OCI-LY3 (cell line): ENCODE results near the gene HTRA1.

Experiments
- H2AFZ ChIP-seq: fragments of 200-600, 300-600 bp; shearing (Covaris generic); 2 replicates; pipeline ENCODE4 v1.6.0; 2014; ENCODE audit warnings: antibody characterized with exemption, low read depth, low read length
- H3K27ac ChIP-seq: fragments of 200-600, 300-600 bp; sonication (generic); 2 replicates; pipeline ENCODE4 v1.5.1; 2014; ENCODE audit warnings: mild to moderate bottlenecking, low read length, moderate library complexity, mixed read lengths
- H3K27me3 ChIP-seq: fragments of 200-600, 300-600 bp; sonication (generic); 2 replicates; pipeline ENCODE4 v1.6.1; 2014; ENCODE audit warnings: low read depth, low read length, mixed read lengths
- H3K36me3 ChIP-seq: fragments of 200-600, 300-600 bp; sonication (generic); replicated peaks from 2 replicates; pipeline ENCODE3; 2014; ENCODE audit warnings: low read depth, low read length, mixed read lengths
- H3K4me1 ChIP-seq: fragments of 300-600, 200-600 bp; sonication (generic); 2 replicates; pipeline ENCODE4 v1.6.1; 2014; ENCODE audit warnings: low read length, mixed read lengths
- H3K4me2 ChIP-seq: fragments of 200-600, 300-600 bp; sonication (generic); 2 replicates; pipeline ENCODE4 v1.6.1; 2014; ENCODE audit warnings: low read length, mixed read lengths
- H3K4me3 ChIP-seq: fragments of 300-600, 200-600 bp; sonication (generic); 2 replicates; pipeline ENCODE4 v1.5.1; 2014; ENCODE audit warnings: antibody characterized with exemption, mild to moderate bottlenecking, low read length, moderate library complexity
- H3K79me2 ChIP-seq: fragments of 300-600, 200-600 bp; shearing (Covaris generic); 2 replicates; pipeline ENCODE4 v1.6.1; 2014; ENCODE audit warnings: mild to moderate bottlenecking, low read length, mixed read lengths
- H3K9ac ChIP-seq: fragments of 300-600, 200-600 bp; shearing (Covaris generic); 2 replicates; pipeline ENCODE4 v1.6.0; 2014; ENCODE audit warnings: mild to moderate bottlenecking, low read length, moderate library complexity
- H3K9me3 ChIP-seq: fragments of 200-600, 300-600 bp; shearing (Covaris generic); 2 replicates; pipeline ENCODE4 v1.6.1; 2014; ENCODE audit warnings: low read length, mixed read lengths; ENCODE audit not compliant: insufficient read depth
- H4K20me1 ChIP-seq: fragments of 200-600, 300-600 bp; sonication (generic); 2 replicates; pipeline ENCODE4 v1.6.1; 2016; ENCODE audit warnings: low read length, mixed read lengths; ENCODE audit not compliant: insufficient read depth
- CTCF ChIP-seq: fragments of 200-600, 300-600 bp; sonication (generic); IDR thresholded peaks from 2 replicates; pipeline ENCODE4 v1.5.1; 2014; ENCODE audit warnings: antibody characterized with exemption, low read length, low read depth
- EZH2phosphoT487 ChIP-seq: fragments of 200-600 bp; shearing (Covaris generic); IDR thresholded peaks from 2 replicates; pipeline ENCODE4 v1.6.1; 2018; ENCODE audit warnings: antibody characterized with exemption, mixed run types, low read depth

Gene HTRA1

GRCh38 chr10:122541541-122542002 is 80.2 kb downstream of the HTRA1 start:
- H3K4me2 ChIP-seq: no peak overlapping the region
- H3K27me3 ChIP-seq: no peaks in the 10 kb centered on the region; the same call in 1 of the 2 replicates
- no peaks in the 10 kb centered on the region for H3K4me1 ChIP-seq

DNA sequence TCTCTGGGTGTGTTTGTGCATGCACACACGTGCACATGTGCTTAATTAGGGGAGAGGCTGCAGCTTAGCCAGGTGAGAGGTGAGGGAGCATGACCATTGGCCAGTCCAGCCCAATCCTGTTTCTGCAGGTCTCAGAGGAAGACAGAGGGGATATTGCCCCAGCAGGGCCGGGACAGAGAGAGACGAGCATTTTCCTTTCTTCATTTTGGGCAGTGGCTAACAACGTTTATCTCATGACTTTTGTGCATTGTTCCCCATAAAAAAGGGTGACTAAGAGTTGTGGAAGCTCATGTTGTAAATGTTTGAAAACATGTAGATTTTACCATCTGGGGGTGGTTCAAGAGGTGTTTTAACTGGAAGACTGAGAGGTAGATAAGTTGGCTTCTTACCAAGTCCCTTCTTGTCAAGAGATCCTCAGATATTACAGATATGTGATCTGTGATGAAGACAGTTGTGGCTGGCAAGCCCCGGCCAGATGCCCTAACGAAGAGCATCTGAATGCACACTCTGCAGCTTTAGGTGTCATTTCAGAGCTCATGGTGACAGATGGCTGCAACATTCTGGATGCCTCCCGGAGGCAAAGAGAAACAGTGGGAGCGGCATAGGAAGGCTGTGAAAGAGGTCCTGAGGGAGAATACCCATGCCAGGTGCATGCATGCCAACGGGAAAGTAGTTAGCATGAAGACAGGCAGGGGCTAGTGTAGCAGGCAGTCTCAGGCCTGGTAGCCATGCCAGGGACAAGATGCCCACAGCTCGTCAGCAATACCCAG is 82.5 kb downstream of the HTRA1 start:
- H3K4me2 ChIP-seq: no peak overlapping the region
- H2AFZ ChIP-seq: no peak overlapping the region
- no peak for TF ChIP-seq CTCF
- TF ChIP-seq EZH2phosphoT487: no peak
- no peaks in the 10 kb centered on the region for H3K9me3 ChIP-seq
- H3K9ac ChIP-seq: no peak overlapping the region
- H3K79me2 ChIP-seq: no peaks in the 10 kb centered on the region
- no peaks in the 10 kb centered on the region for H4K20me1 ChIP-seq
- H3K27ac ChIP-seq: no peak overlapping the region
- no peaks in the 10 kb centered on the region for H3K36me3 ChIP-seq
- no peaks in the 10 kb centered on the region; the same call in 1 of the 2 replicates for H3K27me3 ChIP-seq
- H3K4me3 ChIP-seq: no peak overlapping the region
- H3K4me1 ChIP-seq: no peaks in the 10 kb centered on the region

More at GRCh38 chr10:122541541-122542002, 80.2 kb downstream of the HTRA1 start:
- Histone ChIP-seq H3K27ac (no peak overlapping the region), H3K9me3 (no peaks in the 10 kb centered on the region), H3K79me2 (no peaks in the 10 kb centered on the region), H3K4me3 (no peak overlapping the region), H3K36me3 (no peaks in the 10 kb centered on the region), H3K9ac (no peak overlapping the region), H4K20me1 (no peaks in the 10 kb centered on the region), H2AFZ (no peak overlapping the region)
- TF ChIP-seq EZH2phosphoT487 (no peak), CTCF (no peak)

DNA sequence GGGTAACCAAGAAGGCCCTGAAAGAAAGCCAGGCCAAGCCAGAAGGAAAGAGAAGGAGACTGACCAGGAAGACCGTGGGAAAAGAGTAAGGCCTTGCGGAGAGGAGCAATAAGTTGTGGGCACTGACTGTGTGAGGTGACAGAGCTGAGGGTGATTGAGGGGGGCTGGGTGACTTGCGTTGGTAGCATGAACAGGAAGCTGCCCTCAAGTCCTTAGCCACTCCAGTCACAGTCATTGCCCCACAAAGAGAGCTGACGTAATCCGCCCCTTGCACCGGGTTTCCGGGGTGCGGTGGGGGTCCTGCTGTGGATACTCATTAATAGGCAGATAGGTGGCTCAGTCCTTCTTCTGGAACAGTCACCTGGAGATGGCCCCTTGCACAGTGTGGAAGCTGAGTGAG is 83.1 kb downstream of the HTRA1 start:
- H3K27me3 ChIP-seq: no peaks in the 10 kb centered on the region; the same call in 1 of the 2 replicates
- H2AFZ ChIP-seq: no peak overlapping the region
- H3K4me1 ChIP-seq: no peaks in the 10 kb centered on the region
- no peak overlapping the region for H3K4me3 ChIP-seq
- no peak overlapping the region for H3K4me2 ChIP-seq
- H3K79me2 ChIP-seq: no peaks in the 10 kb centered on the region
- H3K9ac ChIP-seq: no peak overlapping the region
- TF ChIP-seq EZH2phosphoT487 (no peak), CTCF (no peak)
- H3K9me3 ChIP-seq: no peaks in the 10 kb centered on the region
- H4K20me1 ChIP-seq: no peaks in the 10 kb centered on the region
- H3K36me3 ChIP-seq: no peaks in the 10 kb centered on the region
- no peak overlapping the region for H3K27ac ChIP-seq

GRCh38 chr10:122546242-122546641 is 84.9 kb downstream of the HTRA1 start:
- H3K9me3 ChIP-seq: no peaks in the 10 kb centered on the region
- TF ChIP-seq CTCF (no peak), EZH2phosphoT487 (no peak)
- H3K79me2 ChIP-seq: no peaks in the 10 kb centered on the region
- no peaks in the 10 kb centered on the region for H4K20me1 ChIP-seq
- H3K4me2 ChIP-seq: no peak overlapping the region
- H3K27ac ChIP-seq: no peak overlapping the region
- H3K4me1 ChIP-seq: no peaks in the 10 kb centered on the region
- no peaks in the 10 kb centered on the region for H3K27me3 ChIP-seq
- H2AFZ ChIP-seq: no peak overlapping the region
- H3K4me3 ChIP-seq: no peak overlapping the region
- no peak overlapping the region for H3K9ac ChIP-seq
- no peaks in the 10 kb centered on the region for H3K36me3 ChIP-seq
